PC-9 (cell line): ENCODE measurements around the gene STEAP1B.

Experiments used
- CTCF ChIP-seq: fragments of 200-600 bp; sonication (generic); conservative IDR thresholded peaks from 2 replicates; pipeline ENCODE4 v1.6.1; 2017; ENCODE audit warnings: mixed run types, antibody characterized with exemption, mild to moderate bottlenecking, moderate library complexity
- EZH2 ChIP-seq: fragments of 200-600 bp; sonication (generic); IDR thresholded peaks from 2 replicates; pipeline ENCODE4 v1.8.0; 2017; ENCODE audit warnings: antibody characterized with exemption, low read depth

GRCh38 chr7:22441157-22441556 is 58.8 kb downstream of the STEAP1B start:
- TF ChIP-seq CTCF = no peak
- TF ChIP-seq EZH2 = no peak
